Endothelial cell of umbilical vein (primary cell): ENCODE data around the gene CES1. TPM values are rescaled to one million over a fixed set of nuclear protein-coding genes. Genes with fewer than 3 reads are reported as not detected.
"Not testable (repeated sequence)": the region's sequence is repeated elsewhere in the genome, so short reads cannot be mapped to it uniquely, and the experiment has no call there.

Source experiments
- BruUV-seq: library from RNA; stranded (reverse); fragments of 400-500 nt; replicated peaks from 2 replicates; lab custom pipeline; 2021; lab: Mats Ljungman, UMichigan
- CTCF ChIA-PET: fragments of 300-600, 350-600 bp; sonication (Branson Sonifier 250); formaldehyde crosslinking; loops from one replicate; lab custom pipeline; 2021; ENCODE audit warnings: antibody characterized with exemption, inconsistent platforms; lab: Charles Lee
- POLR2A ChIA-PET: fragments of 300-600, 350-600 bp; sonication (Branson Sonifier 250); formaldehyde crosslinking; loops from one replicate; lab custom pipeline; 2021; ENCODE audit warnings: antibody characterized with exemption, inconsistent platforms; lab: Charles Lee
- DNase-seq: peaks from one replicate; pipeline ENCODE4 v3.0.0-alpha.2; 2011; ENCODE audit warnings: low read depth, low spot score
- FAIRE-seq: peaks from 2 replicates; lab custom pipeline; 2011; peaks lifted over from hg19 to GRCh38; lab: Jason Lieb, UNC
- H2AFZ ChIP-seq: 2 replicates; pipeline ENCODE4 v1.6.0; 2012; ENCODE audit warnings: low read depth, low read length, control low read depth, inconsistent platforms
- H3K27ac ChIP-seq: 2 replicates; pipeline ENCODE4 v1.5.1; 2011; ENCODE audit warnings: low read depth, mild to moderate bottlenecking, control low read depth, low read length, moderate library complexity; ENCODE audit not compliant: insufficient read depth
- H3K27me3 ChIP-seq, 2 experiments: 2 replicates each; pipeline versions ENCODE4 v1.6.0 to v1.6.1; 2011; ENCODE audit warnings: low read length in 2 of 2, mixed read lengths in 1 of 2; ENCODE audit not compliant: control insufficient read depth in 2 of 2, insufficient read depth in 2 of 2
- H3K36me3 ChIP-seq, 2 experiments: 2 replicates in 1 of 2; 3 replicates in 1 of 2; pipeline ENCODE4 v1.5.1; 2011; ENCODE audit warnings: low read length in 2 of 2, mild to moderate bottlenecking in 1 of 2, moderate library complexity in 1 of 2; ENCODE audit not compliant: control insufficient read depth in 2 of 2, insufficient read depth in 2 of 2; ENCODE audit errors: extremely low read depth in 1 of 2
- H3K4me1 ChIP-seq: 3 replicates; pipeline ENCODE4 v1.5.1; 2011; ENCODE audit warnings: mild to moderate bottlenecking, low read length; ENCODE audit not compliant: control insufficient read depth, insufficient read depth; ENCODE audit errors: extremely low read depth
- H3K4me2 ChIP-seq: 2 replicates; pipeline ENCODE4 v1.6.1; 2011; ENCODE audit warnings: low read length, control low read depth, mixed read lengths; ENCODE audit not compliant: insufficient read depth
- H3K4me3 ChIP-seq, 3 experiments: fragments of 200-600 bp in 1 of 3; sonication (generic), shearing (Covaris generic) in 1 of 3; replicated peaks in 1 of 3; 2 replicates each; pipeline ENCODE4 v1.5.1; 2011 to 2016; ENCODE audit warnings: control low read depth in 3 of 3, low read length in 3 of 3, mild to moderate bottlenecking in 2 of 3, inconsistent platforms in 1 of 3, low read depth in 1 of 3, moderate library complexity in 1 of 3; ENCODE audit not compliant: insufficient read depth in 1 of 3
- H3K79me2 ChIP-seq: 2 replicates; pipeline ENCODE4 v1.6.0; 2012; ENCODE audit warnings: low read length, inconsistent platforms; ENCODE audit not compliant: control insufficient read depth, insufficient read depth
- H3K9ac ChIP-seq: replicated peaks from 2 replicates; pipeline ENCODE3; 2011; ENCODE audit warnings: low read length, control low read depth; ENCODE audit not compliant: insufficient read depth; ENCODE audit errors: extremely low read depth
- H3K9me1 ChIP-seq: replicated peaks from 3 replicates; pipeline ENCODE4 v1.6.0; 2011; ENCODE audit warnings: mild to moderate bottlenecking, low read length; ENCODE audit not compliant: control insufficient read depth, insufficient read depth; ENCODE audit errors: extremely low read depth
- H3K9me3 ChIP-seq: replicated peaks from 2 replicates; pipeline ENCODE4 v1.5.1; 2012; ENCODE audit warnings: low read length, inconsistent platforms; ENCODE audit not compliant: control insufficient read depth, insufficient read depth
- H4K20me1 ChIP-seq: replicated peaks from 2 replicates; pipeline ENCODE3; 2011; ENCODE audit warnings: mild to moderate bottlenecking, low read length; ENCODE audit not compliant: control insufficient read depth, insufficient read depth; ENCODE audit errors: extremely low read depth
- EZH2 ChIP-seq: IDR thresholded peaks from 2 replicates; pipeline ENCODE4 v1.6.1; 2012; ENCODE audit warnings: borderline replicate concordance, low read depth, mild to moderate bottlenecking, moderate library complexity, low read length, inconsistent platforms; ENCODE audit not compliant: severe bottlenecking
- FOS ChIP-seq: IDR thresholded peaks from 2 replicates; pipeline ENCODE4 v1.6.1; 2011; ENCODE audit warnings: mild to moderate bottlenecking, low read length, moderate library complexity, borderline replicate concordance; ENCODE audit not compliant: insufficient read depth
- GATA2 ChIP-seq: IDR thresholded peaks from 2 replicates; pipeline ENCODE4 v1.7.0; 2011; ENCODE audit warnings: low read depth, mild to moderate bottlenecking, moderate library complexity, mixed read lengths, low read length; ENCODE audit not compliant: insufficient read length, insufficient read depth
- JUN ChIP-seq: IDR thresholded peaks from 2 replicates; pipeline ENCODE4 v1.6.1; 2011; ENCODE audit warnings: borderline replicate concordance, low read depth; ENCODE audit not compliant: insufficient read length, insufficient read depth
- MYC ChIP-seq: IDR thresholded peaks from one replicate; pipeline ENCODE4 v1.6.1; 2011; ENCODE audit warnings: mild to moderate bottlenecking, low read depth, low read length
- POLR2A ChIP-seq: IDR thresholded peaks from 2 replicates; pipeline ENCODE4 v1.6.1; 2012; ENCODE audit warnings: low read depth, mild to moderate bottlenecking, control low read depth, low read length
- POLR2AphosphoS5 ChIP-seq: IDR thresholded peaks from 2 replicates; pipeline ENCODE4 v1.6.1; 2012; ENCODE audit warnings: low read depth, mild to moderate bottlenecking, control low read depth, low read length, moderate library complexity; ENCODE audit not compliant: insufficient read depth
- dilution Hi-C: fragments of 300-500 bp; cut with MboI; formaldehyde crosslinking; loops from one replicate; pipeline ENCODE4 v1.15.0; 2019; ENCODE audit warnings: low sequenced_read_pairs; ENCODE audit not compliant: extremely low pct_ligation_motif_present
- intact Hi-C: fragments of 100-400 bp; cut with micrococcal nuclease; formaldehyde crosslinking; loops from one replicate; pipeline ENCODE4 v1.10.0; 2022
- polyA plus RNA-seq, 4 experiments: library from polyadenylated mRNA; depleted of rRNA in 3 of 4; stranded (reverse) in 3 of 4; unstranded in 1 of 4; fragments of >200 nt; gene quantifications; 2 replicates each; pipeline versions ENCODE4 v1.2.1 to v1.2.3, GENCODE V29; 2011 to 2012; ENCODE audit warnings: missing spikeins in 1 of 4
- total RNA-seq: library from RNA; stranded (reverse); gene quantifications from 2 replicates; pipeline ENCODE4 v1.2.3, GENCODE V29; 2021
- TF ChIP-seq, protein P1 (sequence below), 2 donors: IDR thresholded peaks; 1 replicate in 1 of 2; 2 replicates in 1 of 2; pipeline ENCODE4 v1.5.1; 2011; ENCODE audit warnings: low read length in 2 of 2, mild to moderate bottlenecking in 2 of 2, moderate library complexity in 2 of 2, control low read depth in 1 of 2, inconsistent platforms in 1 of 2, low read depth in 1 of 2; ENCODE audit not compliant: insufficient read depth in 1 of 2; ENCODE audit errors: extremely low read depth in 1 of 2
- TF ChIP-seq, protein P2 (sequence below): IDR thresholded peaks from 2 replicates; pipeline ENCODE4 v1.6.1; 2011; ENCODE audit not compliant: insufficient read depth, insufficient read length

CES1 gene
- total and polyA plus RNA-seq, 2 donors (not counting 3 experiments of a cell fraction or from before 2014, with no cell fraction given) = not detected

DNA sequence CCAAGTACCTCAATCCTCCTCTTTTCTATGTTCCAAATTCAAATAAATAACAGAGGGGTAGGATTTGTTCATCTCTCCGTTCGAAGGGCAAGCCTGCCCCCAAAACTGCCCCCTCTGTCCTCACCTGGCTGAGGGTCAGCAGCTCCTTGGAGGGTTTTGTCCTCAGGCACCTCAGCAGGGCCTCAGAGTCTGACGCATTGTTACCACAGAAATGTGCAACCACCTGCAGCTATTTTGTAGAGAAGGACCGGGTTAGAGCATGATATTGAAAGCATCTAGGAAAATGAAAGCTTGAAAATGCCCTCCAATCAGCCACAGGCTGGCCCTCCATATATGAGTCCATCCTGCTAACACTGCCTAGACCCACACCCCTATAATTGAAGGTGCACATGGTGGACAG, 28.4 kb upstream of the CES1 start:
- intact Hi-C loops = no loop called here
- Histone ChIP-seq H3K9ac (no peak overlapping the region), H3K27me3 (no peaks in the 10 kb centered on the region), H3K4me2 (no peak overlapping the region), H3K4me1 (no peaks in the 10 kb centered on the region), H3K27ac (no peak overlapping the region), H2AFZ (no peak overlapping the region), H4K20me1 (no peaks in the 10 kb centered on the region), H3K4me3 (no peak overlapping the region), H3K9me1 (no peaks in the 10 kb centered on the region), H3K36me3 (no peaks in the 10 kb centered on the region), H3K79me2 (no peaks in the 10 kb centered on the region), H3K9me3 (no peaks in the 10 kb centered on the region)
- FAIRE-seq = no peak
- DNase-seq = no peak
- BruUV-seq = no TSS peak
- dilution Hi-C loops = no loop called here
- CTCF ChIA-PET = no interaction called here
- POLR2A ChIA-PET = no interaction called here
- TF ChIP-seq POLR2A = no peak
- TF ChIP-seq POLR2AphosphoS5 = no peak
- TF ChIP-seq FOS = no peak
- no peak for TF ChIP-seq MYC
- TF ChIP-seq, protein P1, sequence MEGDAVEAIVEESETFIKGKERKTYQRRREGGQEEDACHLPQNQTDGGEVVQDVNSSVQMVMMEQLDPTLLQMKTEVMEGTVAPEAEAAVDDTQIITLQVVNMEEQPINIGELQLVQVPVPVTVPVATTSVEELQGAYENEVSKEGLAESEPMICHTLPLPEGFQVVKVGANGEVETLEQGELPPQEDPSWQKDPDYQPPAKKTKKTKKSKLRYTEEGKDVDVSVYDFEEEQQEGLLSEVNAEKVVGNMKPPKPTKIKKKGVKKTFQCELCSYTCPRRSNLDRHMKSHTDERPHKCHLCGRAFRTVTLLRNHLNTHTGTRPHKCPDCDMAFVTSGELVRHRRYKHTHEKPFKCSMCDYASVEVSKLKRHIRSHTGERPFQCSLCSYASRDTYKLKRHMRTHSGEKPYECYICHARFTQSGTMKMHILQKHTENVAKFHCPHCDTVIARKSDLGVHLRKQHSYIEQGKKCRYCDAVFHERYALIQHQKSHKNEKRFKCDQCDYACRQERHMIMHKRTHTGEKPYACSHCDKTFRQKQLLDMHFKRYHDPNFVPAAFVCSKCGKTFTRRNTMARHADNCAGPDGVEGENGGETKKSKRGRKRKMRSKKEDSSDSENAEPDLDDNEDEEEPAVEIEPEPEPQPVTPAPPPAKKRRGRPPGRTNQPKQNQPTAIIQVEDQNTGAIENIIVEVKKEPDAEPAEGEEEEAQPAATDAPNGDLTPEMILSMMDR (IDR thresholded peaks at IDR 0.05; ENCODE audit: extremely low read depth in 1 of 2, insufficient read depth in 1 of 2, low read depth in 1 of 2, low read length in 2 of 2) = no peak
- no peak for TF ChIP-seq JUN
- TF ChIP-seq, protein P2, sequence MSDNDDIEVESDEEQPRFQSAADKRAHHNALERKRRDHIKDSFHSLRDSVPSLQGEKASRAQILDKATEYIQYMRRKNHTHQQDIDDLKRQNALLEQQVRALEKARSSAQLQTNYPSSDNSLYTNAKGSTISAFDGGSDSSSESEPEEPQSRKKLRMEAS = no peak
- no peak for TF ChIP-seq GATA2
- TF ChIP-seq EZH2 = no peak

DNA sequence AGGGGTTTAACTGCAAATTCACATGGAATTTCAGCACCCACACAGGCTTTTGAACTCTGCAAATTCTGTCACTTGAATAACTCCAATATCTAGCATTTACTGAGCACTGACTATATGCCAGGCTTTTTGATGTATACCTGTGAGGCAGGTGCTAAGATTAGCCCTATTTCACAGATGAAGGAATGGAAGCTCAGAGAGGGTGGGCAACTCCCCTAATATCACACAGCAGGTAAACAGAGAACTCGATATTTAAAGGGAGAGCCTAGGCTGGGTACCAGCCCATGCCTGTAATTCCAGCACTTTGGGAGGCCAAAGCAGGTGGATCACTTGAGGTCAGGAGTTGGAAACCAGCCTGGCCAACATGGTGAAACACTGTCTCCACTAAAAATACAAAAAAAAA, 24.8 kb upstream of the CES1 start:
- intact Hi-C loops, H3K4me3 ChIP-seq, H2AFZ ChIP-seq, H3K9me1 ChIP-seq, H3K4me2 ChIP-seq, H3K9ac ChIP-seq, H3K79me2 ChIP-seq, dilution Hi-C loops, POLR2A ChIA-PET, H4K20me1 ChIP-seq, CTCF ChIA-PET, H3K4me1 ChIP-seq, DNase-seq, H3K9me3 ChIP-seq, H3K36me3 ChIP-seq, BruUV-seq, H3K27me3 ChIP-seq, H3K27ac ChIP-seq, FAIRE-seq: not testable (repeated sequence)
